Measurements from ENCODE around the gene CD164. TPM values are rescaled to one million over a fixed set of nuclear protein-coding genes. Genes with fewer than 3 reads are reported as not detected.
A peak's percentile ranks its signal among the peaks of the same experiment; 100 is the strongest.

Gene CD164
- 100 to 1,000 TPM; 165 to 300 TPM for total RNA-seq

- peaks cover 30% of the 10 kb centered on the region for H3K36me3 Mint-ChIP-seq
These were observed at the start of gene CD164 for GRCh38 chr6:109381747-109382575. CD164 (minus strand) TSS chr6:109382467; CDS start chr6:109382378, 89 bp downstream.

GRCh38 chr6:109429496-109429895 lies 47.2 kb upstream of the CD164 start:
- Mint-ChIP-seq H3K36me3 (no peaks in the 10 kb centered on the region), H3K9me3 (no peaks in the 10 kb centered on the region), H3K27ac (no peak overlapping the region), H3K27me3 (peaks cover 9 to 17% of the 10 kb centered on the region in 2 donors), H3K4me3 (no peak overlapping the region), H3K4me1 (ENCODE audit: low read depth in 2 of 2) (peaks cover 0 to 2% of the 10 kb centered on the region in 2 donors)
- ATAC-seq (no peak), DNase-seq (ENCODE audit: low spot score) (no peak)

More at GRCh38 chr6:109381747-109382575, at the start of gene CD164:
- peak; percentile 79 to 80 for ATAC-seq
- Mint-ChIP-seq H3K27ac (peak within 1 kb of the TSS; percentile 93 to 97), H3K27me3 (no peaks in the 10 kb centered on the region), H3K9me3 (no peaks in the 10 kb centered on the region), H3K4me1 (ENCODE audit: low read depth in 2 of 2) (peaks cover 44 to 57% of the 10 kb centered on the region in 2 donors), H3K4me3 (peak within 1 kb of the TSS; percentile 95)
- peak; percentile 97 for DNase-seq (ENCODE audit: low spot score)

GRCh38 chr6:109428889-109429477 lies 46.7 kb upstream of the CD164 start:
- H3K4me3 Mint-ChIP-seq, result no peak overlapping the region
- DNase-seq (ENCODE audit: low spot score), result no peak
- no peak for ATAC-seq
- H3K27me3 Mint-ChIP-seq, result peaks cover 9 to 17% of the 10 kb centered on the region in 2 donors
- peaks cover 0 to 2% of the 10 kb centered on the region in 2 donors for H3K4me1 Mint-ChIP-seq (ENCODE audit: low read depth in 2 of 2)
- H3K27ac Mint-ChIP-seq, result no peak overlapping the region
- no peaks in the 10 kb centered on the region for H3K36me3 Mint-ChIP-seq
- H3K9me3 Mint-ChIP-seq, result no peaks in the 10 kb centered on the region

GRCh38 chr6:109424946-109425345 lies 42.7 kb upstream of the CD164 start:
- Mint-ChIP-seq H3K4me3 (no peak overlapping the region), H3K9me3 (no peaks in the 10 kb centered on the region), H3K27me3 (peaks cover 7 to 9% of the 10 kb centered on the region in 2 donors), H3K36me3 (no peaks in the 10 kb centered on the region), H3K4me1 (ENCODE audit: low read depth in 2 of 2) (peaks cover 0 to 2% of the 10 kb centered on the region in 2 donors), H3K27ac (no peak overlapping the region)
- DNase-seq (ENCODE audit: low spot score) (no peak), ATAC-seq (no peak)

GRCh38 chr6:109421184-109421583 lies 38.9 kb upstream of the CD164 start:
- no peaks in the 10 kb centered on the region for H3K9me3 Mint-ChIP-seq
- H3K36me3 Mint-ChIP-seq, result no peaks in the 10 kb centered on the region
- DNase-seq (ENCODE audit: low spot score), result no peak
- ATAC-seq, result no peak
- H3K27me3 Mint-ChIP-seq, result no peaks in the 10 kb centered on the region
- no peak overlapping the region for H3K27ac Mint-ChIP-seq
- peaks cover 0 to 2% of the 10 kb centered on the region in 2 donors for H3K4me1 Mint-ChIP-seq (ENCODE audit: low read depth in 2 of 2)
- H3K4me3 Mint-ChIP-seq, result no peak overlapping the region

GRCh38 chr6:109420751-109421150 lies 38.5 kb upstream of the CD164 start:
- no peaks in the 10 kb centered on the region for H3K36me3 Mint-ChIP-seq
- H3K27me3 Mint-ChIP-seq, result no peaks in the 10 kb centered on the region
- H3K9me3 Mint-ChIP-seq, result no peaks in the 10 kb centered on the region
- DNase-seq (ENCODE audit: low spot score), result no peak
- H3K4me1 Mint-ChIP-seq (ENCODE audit: low read depth in 2 of 2), result peaks cover 0 to 2% of the 10 kb centered on the region in 2 donors
- no peak overlapping the region for H3K4me3 Mint-ChIP-seq
- no peak for ATAC-seq
- H3K27ac Mint-ChIP-seq, result no peak overlapping the region

- H3K36me3 Mint-ChIP-seq, result no peaks in the 10 kb centered on the region
- no peaks in the 10 kb centered on the region for H3K27me3 Mint-ChIP-seq
- H3K4me1 Mint-ChIP-seq (ENCODE audit: low read depth in 2 of 2), result no peaks in the 10 kb centered on the region
- no peak overlapping the region for H3K4me3 Mint-ChIP-seq
- DNase-seq (ENCODE audit: low spot score), result no peak
- no peak for ATAC-seq
- no peak overlapping the region for H3K27ac Mint-ChIP-seq
- H3K9me3 Mint-ChIP-seq, result no peaks in the 10 kb centered on the region
These were observed 35.4 kb upstream of the CD164 start for GRCh38 chr6:109417646-109418045.

- Mint-ChIP-seq H3K27ac (no peak overlapping the region), H3K4me1 (ENCODE audit: low read depth in 2 of 2) (no peaks in the 10 kb centered on the region), H3K9me3 (no peaks in the 10 kb centered on the region), H3K36me3 (no peaks in the 10 kb centered on the region), H3K4me3 (no peak overlapping the region), H3K27me3 (peaks cover 0 to 5% of the 10 kb centered on the region in 2 donors)
- no peak for ATAC-seq
- no peak for DNase-seq (ENCODE audit: low spot score)
These were observed 28.8 kb upstream of the CD164 start for GRCh38 chr6:109411034-109411433.

- Mint-ChIP-seq H3K4me1 (ENCODE audit: low read depth in 2 of 2) (no peaks in the 10 kb centered on the region), H3K9me3 (no peaks in the 10 kb centered on the region), H3K4me3 (no peak overlapping the region), H3K27ac (no peak overlapping the region), H3K36me3 (no peaks in the 10 kb centered on the region), H3K27me3 (no peaks in the 10 kb centered on the region)
- DNase-seq (ENCODE audit: low spot score) (no peak), ATAC-seq (no peak)
These were observed 23.9 kb upstream of the CD164 start for GRCh38 chr6:109406196-109406595.

GRCh38 chr6:109397020-109397419 lies 14.8 kb upstream of the CD164 start:
- Mint-ChIP-seq H3K27ac (no peak overlapping the region), H3K4me3 (no peak overlapping the region), H3K27me3 (peaks cover 7 to 8% of the 10 kb centered on the region in 2 donors), H3K4me1 (ENCODE audit: low read depth in 2 of 2) (no peaks in the 10 kb centered on the region), H3K9me3 (no peaks in the 10 kb centered on the region), H3K36me3 (no peaks in the 10 kb centered on the region)
- DNase-seq (ENCODE audit: low spot score) (no peak), ATAC-seq (no peak)

- no peak for ATAC-seq
These were observed 13.9 kb upstream of the CD164 start for GRCh38 chr6:109396046-109396718.

GRCh38 chr6:109393886-109394281 lies 11.6 kb upstream of the CD164 start:
- peaks cover 5 to 6% of the 10 kb centered on the region in 2 donors for H3K4me1 Mint-ChIP-seq (ENCODE audit: low read depth in 2 of 2)
- no peak overlapping the region for H3K4me3 Mint-ChIP-seq
- no peaks in the 10 kb centered on the region for H3K9me3 Mint-ChIP-seq
- H3K27me3 Mint-ChIP-seq, result peaks cover 7 to 8% of the 10 kb centered on the region in 2 donors
- H3K27ac Mint-ChIP-seq, result peak overlapping the region in 1 of 2 donors; percentile 10
- ATAC-seq, result no peak
- H3K36me3 Mint-ChIP-seq, result no peaks in the 10 kb centered on the region
- DNase-seq (ENCODE audit: low spot score), result no peak

More at GRCh38 chr6:109396046-109396718, 13.9 kb upstream of the CD164 start:
- DNase-seq (ENCODE audit: low spot score), result no peak
- Mint-ChIP-seq H3K9me3 (no peaks in the 10 kb centered on the region), H3K27ac (no peak overlapping the region), H3K4me3 (no peak overlapping the region), H3K4me1 (ENCODE audit: low read depth in 2 of 2) (no peaks in the 10 kb centered on the region), H3K27me3 (peaks cover 7 to 8% of the 10 kb centered on the region in 2 donors), H3K36me3 (no peaks in the 10 kb centered on the region)

- Mint-ChIP-seq H3K4me3 (no peak overlapping the region), H3K9me3 (no peaks in the 10 kb centered on the region), H3K36me3 (no peaks in the 10 kb centered on the region), H3K27ac (peak overlapping the region in 1 of 2 donors; percentile 10), H3K27me3 (peaks cover 7 to 8% of the 10 kb centered on the region in 2 donors), H3K4me1 (ENCODE audit: low read depth in 2 of 2) (peaks cover 5 to 6% of the 10 kb centered on the region in 2 donors)
- DNase-seq (ENCODE audit: low spot score) (no peak), ATAC-seq (no peak)
These were observed 11.1 kb upstream of the CD164 start for GRCh38 chr6:109393157-109393885.

Measured in natural killer cell treated with Interleukin-12 subunit alpha and Interleukin-12 subunit beta and Interleukin-15 and Interleukin-18, amount 100 ng/mL, for 72 hours (primary cell).